HCT116 (cell line): ENCODE results near the gene ZBTB21. TPM values are rescaled to one million over a fixed set of nuclear protein-coding genes. Genes with fewer than 3 reads are reported as not detected.

Experiments used
- ATAC-seq: fragments of 200-7000 bp; cut with Tn5 transposase; 2 replicates; pipeline ENCODE4 v1.9.1; 2020; ENCODE audit warnings: mild to moderate bottlenecking, moderate library complexity
- BruUV-seq: library from RNA; stranded (reverse); fragments of 400-500 nt; replicated peaks from 2 replicates; lab custom pipeline; 2021; lab: Mats Ljungman, UMichigan
- CTCF ChIA-PET: fragments of 300-600 bp; sonication (Branson Sonifier 250); formaldehyde crosslinking; loops from one replicate; lab custom pipeline; 2021; ENCODE audit warnings: antibody characterized with exemption; lab: Charles Lee
- POLR2A ChIA-PET: fragments of 300-600, 350-600 bp; sonication (Branson Sonifier 250); formaldehyde crosslinking; loops from one replicate; lab custom pipeline; 2021; ENCODE audit warnings: antibody characterized with exemption; lab: Charles Lee
- RAD21 ChIA-PET, 2 experiments: fragments of 300-600 bp; sonication (Branson Sonifier 250); formaldehyde crosslinking; loops; one replicate each; lab custom pipeline; 2023; ENCODE audit warnings: low total read pairs in 2 of 2; ENCODE audit not compliant: uncharacterized antibody in 2 of 2, unreplicated experiment in 2 of 2, low non-redundant PET in 1 of 2; lab: Charles Lee
- DNase-seq: peaks from one replicate; pipeline ENCODE4 v3.0.0-alpha.2; 2010; ENCODE audit warnings: low read depth, low spot score
- H2AFZ ChIP-seq: fragments of 200-600 bp; shearing (Covaris generic), sonication (generic); 2 replicates; pipeline ENCODE4 v1.6.1; 2017; ENCODE audit warnings: low read depth, mixed run types, mixed read lengths, antibody characterized with exemption, low read length; ENCODE audit not compliant: poor library complexity, severe bottlenecking
- H3K27ac ChIP-seq: 2 replicates; pipeline ENCODE4 v1.5.1; 2012; ENCODE audit warnings: low read depth, low read length
- H3K27me3 ChIP-seq: fragments of 200-600 bp; sonication (generic); 2 replicates; pipeline ENCODE4 v1.6.1; 2016; ENCODE audit warnings: mixed run types, low read length, mixed read lengths; ENCODE audit not compliant: insufficient read depth
- H3K36me3 ChIP-seq, 2 experiments: fragments of 200-500 bp in 1 of 2; fragments of 200-600 bp in 1 of 2; sonication (Bioruptor generic) in 1 of 2; sonication (generic) in 1 of 2; 2 replicates each; pipeline versions ENCODE4 v1.5.1 to v1.6.1; 2014 to 2016; ENCODE audit warnings: low read length in 2 of 2, inconsistent platforms in 1 of 2, mixed read lengths in 1 of 2, mixed run types in 1 of 2; ENCODE audit not compliant: insufficient read depth in 2 of 2, control insufficient read depth in 1 of 2
- H3K4me1 ChIP-seq, 2 experiments: fragments of 200-600 bp in 1 of 2; sonication (generic) in 1 of 2; 2 replicates each; pipeline versions ENCODE4 v1.5.1 to v1.6.1; 2012 to 2017; ENCODE audit warnings: low read length in 2 of 2, inconsistent platforms in 1 of 2, mild to moderate bottlenecking in 1 of 2, mixed read lengths in 1 of 2, mixed run types in 1 of 2, moderate library complexity in 1 of 2; ENCODE audit not compliant: insufficient read depth in 2 of 2, control insufficient read depth in 1 of 2
- H3K4me2 ChIP-seq: fragments of 200-600 bp; sonication (generic); 2 replicates; pipeline ENCODE4 v1.6.1; 2017; ENCODE audit warnings: mixed run types, low read length, mixed read lengths
- H3K4me3 ChIP-seq, 2 experiments: fragments of 200-600 bp in 1 of 2; sonication (generic) in 1 of 2; replicated peaks in 1 of 2; 2 replicates each; pipeline ENCODE4 v1.5.1; 2011 to 2016; ENCODE audit warnings: low read length in 2 of 2, control low read depth in 1 of 2, low read depth in 1 of 2, mild to moderate bottlenecking in 1 of 2, mixed read lengths in 1 of 2, mixed run types in 1 of 2
- H3K79me2 ChIP-seq: fragments of 200-600 bp; sonication (generic); 2 replicates; pipeline ENCODE4 v1.6.1; 2017; ENCODE audit warnings: mild to moderate bottlenecking, mixed run types, low read length, moderate library complexity, mixed read lengths; ENCODE audit not compliant: insufficient read depth
- H3K9ac ChIP-seq: fragments of 200-600 bp; sonication (generic); 2 replicates; pipeline ENCODE4 v1.6.1; 2016; ENCODE audit warnings: low read length, mixed read lengths
- H3K9me2 ChIP-seq: fragments of 200-600 bp; sonication (generic), shearing (Covaris generic); 2 replicates; pipeline ENCODE4 v1.6.1; 2017; ENCODE audit warnings: mixed run types, mild to moderate bottlenecking, moderate library complexity; ENCODE audit not compliant: insufficient read depth
- H3K9me3 ChIP-seq, 2 experiments: fragments of 200-500 bp in 1 of 2; fragments of 200-600 bp in 1 of 2; sonication (Bioruptor generic) in 1 of 2; sonication (generic) in 1 of 2; 2 replicates each; pipeline ENCODE4 v1.6.1; 2014 to 2017; ENCODE audit warnings: low read length in 2 of 2, mixed read lengths in 2 of 2, inconsistent platforms in 1 of 2, low read depth in 1 of 2, mild to moderate bottlenecking in 1 of 2, mixed run types in 1 of 2, moderate library complexity in 1 of 2; ENCODE audit not compliant: control insufficient read depth in 1 of 2, insufficient read depth in 1 of 2
- H4K20me1 ChIP-seq: fragments of 200-600 bp; sonication (generic), shearing (Covaris generic); 2 replicates; pipeline ENCODE4 v1.6.1; 2017; ENCODE audit warnings: mixed run types, mild to moderate bottlenecking, moderate library complexity; ENCODE audit not compliant: insufficient read depth
- CBX3 ChIP-seq: IDR thresholded peaks from 2 replicates; pipeline ENCODE4 v1.6.1; 2012; ENCODE audit warnings: low read depth
- EGR1 ChIP-seq: IDR thresholded peaks from 2 replicates; pipeline ENCODE4 v1.6.1; 2012; ENCODE audit warnings: low read depth
- ELF1 ChIP-seq: IDR thresholded peaks from 2 replicates; pipeline ENCODE4 v1.6.1; 2012; ENCODE audit warnings: low read depth, borderline replicate concordance
- EZH2 ChIP-seq: fragments of 200-600 bp; sonication (generic); IDR thresholded peaks from 2 replicates; pipeline ENCODE4 v1.6.1; 2017; ENCODE audit warnings: antibody characterized with exemption, mixed run types
- FOSL1 ChIP-seq: IDR thresholded peaks from 2 replicates; pipeline ENCODE4 v1.6.1; 2012; ENCODE audit warnings: low read depth
- ZFX ChIP-seq: fragments of 450-650 bp; IDR thresholded peaks from 2 replicates; pipeline ENCODE4 v1.6.1; 2017
- ZNF274 ChIP-seq: fragments of 200-500 bp; sonication (Bioruptor generic); IDR thresholded peaks from 2 replicates; pipeline ENCODE4 v1.6.1; 2014; ENCODE audit warnings: mild to moderate bottlenecking, low read depth, low read length, inconsistent platforms
- intact Hi-C: fragments of 100-400 bp; cut with micrococcal nuclease; formaldehyde crosslinking; loops from 2 replicates; pipeline ENCODE4 v1.10.0; 2022
- total RNA-seq: library from RNA; stranded (reverse); gene quantifications from one replicate; pipeline ENCODE4 v1.2.1, GENCODE V29; 2021; ENCODE audit not compliant: unreplicated experiment
- TF ChIP-seq, protein P1 (sequence below): IDR thresholded peaks from 2 replicates; pipeline ENCODE4 v1.6.1; 2011; ENCODE audit warnings: mild to moderate bottlenecking, low read length, moderate library complexity; ENCODE audit not compliant: insufficient replicate concordance; ENCODE audit errors: extremely low read depth

ZBTB21 gene
- total RNA-seq, 1 experiment from 2014 or later, result 28.7 TPM

DNA sequence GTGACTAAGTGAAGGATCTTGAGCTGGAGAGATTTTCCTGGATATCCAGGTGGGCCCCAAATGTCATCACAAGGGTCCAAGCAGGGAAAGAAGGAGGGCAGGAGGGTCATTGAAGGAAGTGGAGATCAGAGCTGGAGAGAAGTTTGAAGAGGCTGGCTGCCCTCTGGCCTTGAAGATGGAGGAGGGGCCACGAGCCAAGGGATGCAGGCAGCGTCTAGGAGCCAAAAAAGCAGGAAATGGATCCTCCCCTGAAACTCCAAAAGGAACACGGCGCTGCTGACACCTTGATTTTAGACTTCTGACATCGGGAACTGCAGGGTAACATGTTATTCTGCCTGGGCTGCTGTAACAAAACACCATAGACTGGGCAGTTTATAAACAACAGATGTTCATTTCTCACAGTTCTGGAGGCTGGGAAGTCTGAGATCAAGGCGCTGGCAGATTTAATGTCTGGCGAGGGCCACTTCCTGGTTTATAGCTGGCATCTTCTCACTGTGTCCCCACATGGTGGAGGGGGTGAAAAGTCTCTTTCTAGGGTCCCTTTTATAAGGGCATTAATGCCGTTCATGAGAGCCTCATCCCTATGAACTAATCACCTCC lies 28.8 kb upstream of the ZBTB21 start:
- no peaks in the 10 kb centered on the region for H3K36me3 ChIP-seq
- no TSS peak for BruUV-seq
- ChIA-PET RAD21 (no interaction called here), POLR2A (no interaction called here), CTCF (no interaction called here)
- no peaks in the 10 kb centered on the region for H3K9me2 ChIP-seq
- no peak overlapping the region for H3K4me2 ChIP-seq
- H3K4me1 ChIP-seq, result peaks cover 11 to 20% of the 10 kb centered on the region in 2 experiments
- H3K9me3 ChIP-seq, result no peaks in the 10 kb centered on the region
- H3K4me3 ChIP-seq, result no peak overlapping the region
- no peaks in the 10 kb centered on the region for H4K20me1 ChIP-seq
- H3K79me2 ChIP-seq, result no peaks in the 10 kb centered on the region
- TF ChIP-seq ELF1 (no peak), EZH2 (no peak), EGR1 (no peak), ZFX (no peak), FOSL1 (no peak), CBX3 (no peak)
- TF ChIP-seq, protein P1, sequence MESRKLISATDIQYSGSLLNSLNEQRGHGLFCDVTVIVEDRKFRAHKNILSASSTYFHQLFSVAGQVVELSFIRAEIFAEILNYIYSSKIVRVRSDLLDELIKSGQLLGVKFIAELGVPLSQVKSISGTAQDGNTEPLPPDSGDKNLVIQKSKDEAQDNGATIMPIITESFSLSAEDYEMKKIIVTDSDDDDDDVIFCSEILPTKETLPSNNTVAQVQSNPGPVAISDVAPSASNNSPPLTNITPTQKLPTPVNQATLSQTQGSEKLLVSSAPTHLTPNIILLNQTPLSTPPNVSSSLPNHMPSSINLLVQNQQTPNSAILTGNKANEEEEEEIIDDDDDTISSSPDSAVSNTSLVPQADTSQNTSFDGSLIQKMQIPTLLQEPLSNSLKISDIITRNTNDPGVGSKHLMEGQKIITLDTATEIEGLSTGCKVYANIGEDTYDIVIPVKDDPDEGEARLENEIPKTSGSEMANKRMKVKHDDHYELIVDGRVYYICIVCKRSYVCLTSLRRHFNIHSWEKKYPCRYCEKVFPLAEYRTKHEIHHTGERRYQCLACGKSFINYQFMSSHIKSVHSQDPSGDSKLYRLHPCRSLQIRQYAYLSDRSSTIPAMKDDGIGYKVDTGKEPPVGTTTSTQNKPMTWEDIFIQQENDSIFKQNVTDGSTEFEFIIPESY, result no peak
- no peak overlapping the region for H2AFZ ChIP-seq
- intact Hi-C loops, result no loop called here
- H3K9ac ChIP-seq, result no peak overlapping the region
- no peak overlapping the region for H3K27ac ChIP-seq
- DNase-seq (no peak), ATAC-seq (no peak)
- H3K27me3 ChIP-seq, result no peaks in the 10 kb centered on the region

DNA sequence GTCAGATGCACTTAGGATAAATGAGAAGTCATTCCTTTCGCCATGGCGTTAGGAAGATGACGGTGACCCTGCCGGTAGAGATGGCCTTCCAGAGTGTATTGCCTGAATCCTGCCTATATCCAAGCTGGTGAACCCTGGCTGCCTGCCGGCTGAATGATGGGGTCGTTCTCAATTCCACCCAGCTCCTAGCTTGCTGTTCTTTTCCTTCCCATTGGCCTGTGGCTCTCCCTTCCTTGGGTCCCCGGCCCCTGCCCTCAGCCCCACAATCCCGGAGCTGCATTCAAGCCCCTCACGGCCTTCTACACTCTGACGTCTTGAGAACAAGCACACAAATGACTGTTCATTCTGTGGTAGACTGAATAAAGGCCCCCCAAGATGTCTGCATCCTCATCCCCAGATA lies 28.2 kb upstream of the ZBTB21 start:
- RAD21 ChIA-PET, result no interaction called here
- Histone ChIP-seq H3K36me3 (no peaks in the 10 kb centered on the region), H3K4me3 (no peak overlapping the region), H3K4me2 (no peak overlapping the region), H3K27ac (no peak overlapping the region), H3K9me2 (no peaks in the 10 kb centered on the region), H2AFZ (no peak overlapping the region), H3K9me3 (no peaks in the 10 kb centered on the region), H3K4me1 (peaks cover 11 to 20% of the 10 kb centered on the region in 2 experiments), H4K20me1 (no peaks in the 10 kb centered on the region), H3K79me2 (no peaks in the 10 kb centered on the region), H3K9ac (no peak overlapping the region), H3K27me3 (no peaks in the 10 kb centered on the region)
- POLR2A ChIA-PET, result no interaction called here
- intact Hi-C loops, result no loop called here
- CTCF ChIA-PET, result no interaction called here
- DNase-seq (no peak), ATAC-seq (no peak)
- BruUV-seq, result no TSS peak
- no peak for TF ChIP-seq EGR1
- no peak for TF ChIP-seq ZNF274
